Left ventricle myocardium inferior (tissue), 1 donor: Measurements from ENCODE around the gene TINAGL1. TPM values are rescaled to one million over a fixed set of nuclear protein-coding genes. Genes with fewer than 3 reads are reported as not detected.

Source experiments
- DNase-seq: peaks from one replicate; pipeline ENCODE4 v3.0.0-alpha.2; 2020
- H3K27ac ChIP-seq: fragments of 200-600 bp; replicated peaks from 2 replicates; pipeline ENCODE4 v1.8.0; 2021
- H3K27me3 ChIP-seq: fragments of 200-600 bp; 2 replicates; pipeline ENCODE4 v1.8.0; 2021; ENCODE audit warnings: low read depth
- H3K36me3 ChIP-seq: fragments of 200-600 bp; 2 replicates; pipeline ENCODE4 v1.8.0; 2021
- H3K4me1 ChIP-seq: fragments of 200-600 bp; 2 replicates; pipeline ENCODE4 v1.8.0; 2021
- H3K4me3 ChIP-seq: fragments of 200-600 bp; 2 replicates; pipeline ENCODE4 v1.8.0; 2021; ENCODE audit warnings: mild to moderate bottlenecking, moderate library complexity
- H3K9me3 ChIP-seq: fragments of 200-600 bp; replicated peaks from 2 replicates; pipeline ENCODE4 v1.8.0; 2021
- intact Hi-C: fragments of 100-400 bp; cut with micrococcal nuclease; formaldehyde crosslinking; loops from one replicate; pipeline ENCODE4 v1.11.0; 2022
- total RNA-seq: library from RNA; stranded (reverse); fragmentation: NEBNext Ultra II Directional; extraction: Animal tissue kit (Norgen Biotek cat#: 25700); gene quantifications from one replicate; pipeline ENCODE4 v1.2.1, GENCODE V29; 2021
- TF ChIP-seq, protein P1 (sequence below): fragments of 200-600 bp; IDR thresholded peaks from 2 replicates; pipeline ENCODE4 v1.8.0; 2021; ENCODE audit warnings: antibody characterized with exemption, mild to moderate bottlenecking, borderline replicate concordance
- donor health status: DM: no; HTN: yes; CAD: no; lungs with severe emphysema.

Gene TINAGL1
- total RNA-seq, 1 donor from 2014 or later: 223 TPM

DNA sequence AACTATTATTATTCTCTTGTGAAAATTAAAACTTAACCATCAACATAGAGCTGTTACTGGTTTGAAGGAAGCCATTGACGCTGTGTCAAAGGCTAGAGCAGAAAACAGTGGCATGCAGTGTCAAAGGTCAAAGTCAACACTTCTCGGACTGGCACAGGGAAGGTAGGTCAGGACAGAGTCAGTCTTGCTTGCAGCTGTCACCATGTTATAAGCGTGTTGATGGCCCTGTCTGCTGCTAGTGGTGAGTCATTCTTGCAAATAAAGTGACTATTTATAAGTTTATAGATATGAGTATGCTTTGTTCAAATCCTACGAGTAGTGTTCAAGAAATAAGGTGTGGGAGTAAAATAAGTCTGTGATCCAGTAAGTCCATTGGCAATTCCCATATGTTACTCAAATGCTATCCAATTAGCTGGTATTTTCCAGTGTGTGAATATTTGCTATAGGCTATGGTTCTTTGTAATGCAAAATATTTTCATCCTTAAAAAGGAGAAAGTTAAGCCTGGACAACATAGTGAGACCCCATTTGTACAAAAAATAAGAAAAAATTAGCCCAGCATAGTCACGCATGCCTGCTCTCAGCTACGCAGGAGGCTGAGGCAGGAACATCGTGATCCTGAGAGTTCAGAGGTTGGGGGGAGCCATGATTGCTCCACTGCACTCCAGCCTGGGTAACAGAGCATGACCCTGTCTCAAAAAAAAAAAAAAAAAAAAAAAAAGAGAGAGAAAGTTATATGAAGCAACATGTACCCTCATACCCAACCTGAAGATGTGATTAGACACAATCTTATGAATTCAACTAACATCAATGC lies 26.3 kb upstream of the TINAGL1 start:
- H3K4me1 ChIP-seq: peaks cover 19% of the 10 kb centered on the region
- TF ChIP-seq, protein P1, sequence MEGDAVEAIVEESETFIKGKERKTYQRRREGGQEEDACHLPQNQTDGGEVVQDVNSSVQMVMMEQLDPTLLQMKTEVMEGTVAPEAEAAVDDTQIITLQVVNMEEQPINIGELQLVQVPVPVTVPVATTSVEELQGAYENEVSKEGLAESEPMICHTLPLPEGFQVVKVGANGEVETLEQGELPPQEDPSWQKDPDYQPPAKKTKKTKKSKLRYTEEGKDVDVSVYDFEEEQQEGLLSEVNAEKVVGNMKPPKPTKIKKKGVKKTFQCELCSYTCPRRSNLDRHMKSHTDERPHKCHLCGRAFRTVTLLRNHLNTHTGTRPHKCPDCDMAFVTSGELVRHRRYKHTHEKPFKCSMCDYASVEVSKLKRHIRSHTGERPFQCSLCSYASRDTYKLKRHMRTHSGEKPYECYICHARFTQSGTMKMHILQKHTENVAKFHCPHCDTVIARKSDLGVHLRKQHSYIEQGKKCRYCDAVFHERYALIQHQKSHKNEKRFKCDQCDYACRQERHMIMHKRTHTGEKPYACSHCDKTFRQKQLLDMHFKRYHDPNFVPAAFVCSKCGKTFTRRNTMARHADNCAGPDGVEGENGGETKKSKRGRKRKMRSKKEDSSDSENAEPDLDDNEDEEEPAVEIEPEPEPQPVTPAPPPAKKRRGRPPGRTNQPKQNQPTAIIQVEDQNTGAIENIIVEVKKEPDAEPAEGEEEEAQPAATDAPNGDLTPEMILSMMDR: no peak
- H3K27me3 ChIP-seq: peaks cover 14% of the 10 kb centered on the region
- no peaks in the 10 kb centered on the region for H3K9me3 ChIP-seq
- no peaks in the 10 kb centered on the region for H3K36me3 ChIP-seq
- intact Hi-C loops: loop anchor here (5.0 kb wide), 1 partner anchor 88 kb away; no protein-coding TSS in a partner anchor
- peak overlapping the region; percentile 57 for H3K27ac ChIP-seq
- peak overlapping the region; percentile 41 for H3K4me3 ChIP-seq
- DNase-seq: no peak

DNA sequence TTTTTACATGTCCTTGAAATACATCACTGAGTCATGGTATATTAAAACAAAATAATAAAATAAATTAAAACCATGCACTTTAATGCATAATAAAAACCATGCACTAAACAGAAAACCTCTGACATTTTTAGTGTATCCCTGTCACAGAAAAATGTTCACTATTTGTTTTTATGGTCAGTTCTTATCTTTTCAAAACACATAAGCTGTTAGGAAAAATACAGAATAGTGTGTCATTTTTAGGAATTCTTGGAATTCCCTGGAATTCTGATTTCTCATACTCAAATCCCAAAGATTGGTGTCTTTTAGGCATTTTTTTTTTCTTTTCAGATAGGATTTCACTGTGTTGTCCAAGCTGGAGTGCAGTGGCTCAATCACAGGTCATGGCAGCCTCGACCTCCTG lies 25.1 kb upstream of the TINAGL1 start:
- TF ChIP-seq, protein P1: no peak
- H3K27ac ChIP-seq: no peak overlapping the region
- peaks cover 19% of the 10 kb centered on the region for H3K4me1 ChIP-seq
- no peaks in the 10 kb centered on the region for H3K9me3 ChIP-seq
- DNase-seq: no peak
- H3K36me3 ChIP-seq: no peaks in the 10 kb centered on the region
- peaks cover 15% of the 10 kb centered on the region for H3K27me3 ChIP-seq
- intact Hi-C loops: no loop called here
- no peak overlapping the region for H3K4me3 ChIP-seq

DNA sequence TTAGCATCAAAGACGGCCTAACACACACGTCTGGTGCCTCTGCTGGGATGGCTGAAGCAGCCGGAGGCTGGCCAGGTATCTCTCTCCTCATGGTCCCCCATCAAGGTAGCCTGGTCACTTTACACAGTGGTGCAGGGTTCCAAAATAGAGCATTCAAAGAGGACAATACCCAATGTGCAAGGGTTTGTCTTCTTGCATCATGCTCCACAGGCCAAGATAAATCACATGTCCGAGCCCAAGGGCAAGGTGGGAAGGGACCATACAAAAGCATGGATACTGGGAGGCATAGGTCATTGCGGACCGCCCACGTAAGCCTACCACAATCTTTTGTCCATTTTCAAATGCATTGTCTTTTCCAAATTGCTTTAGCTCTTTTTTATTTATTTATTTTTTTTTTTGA lies 23.8 kb upstream of the TINAGL1 start:
- Histone ChIP-seq H3K4me1 (peaks cover 19% of the 10 kb centered on the region), H3K9me3 (no peaks in the 10 kb centered on the region), H3K27me3 (peaks cover 6% of the 10 kb centered on the region), H3K36me3 (no peaks in the 10 kb centered on the region), H3K27ac (no peak overlapping the region), H3K4me3 (no peak overlapping the region)
- DNase-seq: no peak
- intact Hi-C loops: no loop called here
- TF ChIP-seq, protein P1: no peak

DNA sequence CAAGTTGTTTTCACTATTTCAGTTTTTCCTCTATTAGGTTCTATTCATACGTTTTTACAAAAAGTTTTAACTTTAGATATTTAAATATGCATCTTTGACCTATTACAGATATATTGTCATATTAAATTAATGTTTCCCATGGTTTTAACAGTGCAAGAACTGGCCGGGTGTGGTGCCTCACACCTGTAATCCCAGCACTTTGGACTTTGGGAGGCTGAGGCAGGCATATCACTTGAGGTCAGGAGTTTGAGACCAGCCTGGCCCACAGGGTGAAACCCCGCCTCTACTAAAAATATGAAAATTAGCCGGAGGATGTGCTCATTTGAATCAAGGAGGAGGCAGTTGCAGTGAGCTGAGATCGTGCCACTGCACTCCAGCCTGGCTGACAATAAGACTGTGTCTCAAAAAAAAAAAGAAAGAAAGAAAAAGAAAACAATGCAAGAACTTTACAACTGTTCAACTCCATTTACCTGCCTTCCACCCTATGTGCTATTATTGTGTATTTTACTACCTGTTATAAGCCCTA lies 19.8 kb upstream of the TINAGL1 start:
- H3K9me3 ChIP-seq: peaks cover 10% of the 10 kb centered on the region
- peaks cover 15% of the 10 kb centered on the region for H3K27me3 ChIP-seq
- TF ChIP-seq, protein P1: no peak
- no peak overlapping the region for H3K4me3 ChIP-seq
- H3K4me1 ChIP-seq: no peaks in the 10 kb centered on the region
- no peak for DNase-seq
- H3K36me3 ChIP-seq: no peaks in the 10 kb centered on the region
- no peak overlapping the region for H3K27ac ChIP-seq
- intact Hi-C loops: no loop called here

DNA sequence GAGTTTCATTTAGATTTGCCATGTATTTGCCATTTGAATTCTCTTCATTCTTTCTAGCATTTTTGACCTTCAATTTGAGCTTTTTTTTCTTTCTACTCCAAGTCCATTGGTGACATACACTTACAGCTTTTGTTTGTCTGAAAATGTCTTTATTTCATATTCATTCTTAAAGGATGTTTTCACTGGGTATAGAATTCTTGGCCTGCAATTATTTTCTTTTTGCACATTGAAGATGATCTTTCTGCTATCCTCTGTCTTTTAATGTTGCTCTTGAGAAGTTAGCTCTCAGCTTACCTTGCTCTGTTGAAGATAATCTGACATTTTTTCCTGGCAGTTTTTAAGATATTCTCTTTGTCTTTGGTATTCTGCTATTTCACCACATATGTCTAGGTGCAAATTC lies 16.6 kb upstream of the TINAGL1 start:
- H3K27ac ChIP-seq: no peak overlapping the region
- intact Hi-C loops: loop anchor here (10.0 kb wide), 1 partner anchor 235 kb away; no protein-coding TSS in a partner anchor
- TF ChIP-seq, protein P1: no peak
- peaks cover 10% of the 10 kb centered on the region for H3K9me3 ChIP-seq
- no peak for DNase-seq
- H3K36me3 ChIP-seq: no peaks in the 10 kb centered on the region
- no peak overlapping the region for H3K4me3 ChIP-seq
- H3K27me3 ChIP-seq: peaks cover 15% of the 10 kb centered on the region
- peaks cover 6% of the 10 kb centered on the region for H3K4me1 ChIP-seq
